Activated CD8-positive, alpha-beta memory T cell treated with anti-CD3 and anti-CD28 coated beads, Interleukin-2, amount 50 U/mL, for 1 hour (primary cell): ENCODE data around the gene LTBR.

Experiments
- DNase-seq: peaks from one replicate; pipeline ENCODE4 v3.0.0-alpha.2; 2020; ENCODE audit errors: extremely low read depth

Gene LTBR

GRCh38 chr12:6384499-6385436 lies 806 bp downstream of the LTBR start:
- no peak for DNase-seq

GRCh38 chr12:6386038-6386437 lies 2.1 kb downstream of the LTBR start:
- DNase-seq, result no peak

- no peak for DNase-seq
Measured at GRCh38 chr12:6386491-6386890, 2.5 kb downstream of the LTBR start.

- no peak for DNase-seq
Measured at GRCh38 chr12:6387541-6387940, 3.6 kb downstream of the LTBR start.

- DNase-seq, result no peak
Measured at GRCh38 chr12:6390084-6390799, 6.3 kb downstream of the LTBR start.

GRCh38 chr12:6391013-6391412 lies 7.1 kb downstream of the LTBR start:
- DNase-seq, result no peak

- DNase-seq, result no peak
Measured at GRCh38 chr12:6392504-6392903, 8.5 kb downstream of the LTBR start.

GRCh38 chr12:6393109-6393508 lies 9.1 kb downstream of the LTBR start:
- no peak for DNase-seq

GRCh38 chr12:6394398-6394797 lies 10.4 kb downstream of the LTBR start:
- DNase-seq, result no peak

- DNase-seq, result no peak
Measured at GRCh38 chr12:6396031-6396430, 12.1 kb downstream of the LTBR start.

- no peak for DNase-seq
Measured at GRCh38 chr12:6399884-6400644, 16.1 kb downstream of the LTBR start.

GRCh38 chr12:6404390-6404789 lies 20.4 kb downstream of the LTBR start:
- no peak for DNase-seq

GRCh38 chr12:6405963-6406362 lies 22.0 kb downstream of the LTBR start:
- no peak for DNase-seq

GRCh38 chr12:6407236-6407954 lies 23.4 kb downstream of the LTBR start:
- DNase-seq, result no peak

- no peak for DNase-seq
Measured at GRCh38 chr12:6416596-6416995, 32.6 kb downstream of the LTBR start.

- DNase-seq, result no peak
Measured at GRCh38 chr12:6418796-6419195, 34.8 kb downstream of the LTBR start.

- DNase-seq, result no peak
Measured at GRCh38 chr12:6420364-6420763, 36.4 kb downstream of the LTBR start.

GRCh38 chr12:6423267-6424007 lies 39.5 kb downstream of the LTBR start:
- peak; percentile 69 for DNase-seq

- DNase-seq, result no peak
Measured at GRCh38 chr12:6424008-6424347, 40.0 kb downstream of the LTBR start.

- DNase-seq, result no peak
Measured at GRCh38 chr12:6424866-6425265, 40.9 kb downstream of the LTBR start.
